ENCODE results near the gene SNED1.

Gene SNED1

DNA sequence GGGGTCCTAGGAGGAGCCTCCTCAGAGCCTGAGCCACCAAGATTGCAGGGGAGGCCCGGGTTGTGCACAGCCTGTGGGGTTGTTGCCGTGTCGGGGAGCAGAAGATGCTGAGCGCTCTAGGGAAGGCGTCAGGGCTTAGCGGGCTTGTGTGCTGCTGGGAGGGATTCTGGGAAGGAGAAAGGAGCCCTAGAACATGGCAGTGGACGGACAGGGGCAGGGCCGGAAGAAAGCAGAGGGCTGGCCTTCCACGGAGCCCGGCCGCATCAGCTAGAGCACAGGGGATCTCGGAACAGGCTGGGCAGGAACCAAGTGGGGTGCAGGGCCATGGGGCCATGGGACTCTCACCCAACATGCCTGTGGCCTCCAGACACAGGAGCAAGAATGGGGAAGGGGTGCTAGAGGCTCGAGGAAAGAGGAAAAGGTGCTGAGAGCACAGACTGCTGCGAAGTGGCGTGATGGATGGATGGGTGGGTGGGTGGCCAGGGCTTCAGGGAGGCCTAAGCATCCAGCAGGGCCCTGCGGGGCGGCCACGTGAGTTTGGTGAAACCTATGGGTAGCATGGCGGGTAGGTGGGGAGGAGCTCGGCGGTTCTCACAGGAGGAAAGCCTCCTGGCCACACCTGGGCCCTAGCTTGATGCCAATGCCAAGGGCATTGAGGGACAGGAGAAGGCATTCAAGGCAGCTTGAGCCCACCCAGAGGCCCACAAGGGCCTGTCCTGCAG, 67.9 kb downstream of the SNED1 start:
- DNase-seq (ENCODE audit: low read depth in 2 of 2, low spot score in 1 of 2): no peak

DNA sequence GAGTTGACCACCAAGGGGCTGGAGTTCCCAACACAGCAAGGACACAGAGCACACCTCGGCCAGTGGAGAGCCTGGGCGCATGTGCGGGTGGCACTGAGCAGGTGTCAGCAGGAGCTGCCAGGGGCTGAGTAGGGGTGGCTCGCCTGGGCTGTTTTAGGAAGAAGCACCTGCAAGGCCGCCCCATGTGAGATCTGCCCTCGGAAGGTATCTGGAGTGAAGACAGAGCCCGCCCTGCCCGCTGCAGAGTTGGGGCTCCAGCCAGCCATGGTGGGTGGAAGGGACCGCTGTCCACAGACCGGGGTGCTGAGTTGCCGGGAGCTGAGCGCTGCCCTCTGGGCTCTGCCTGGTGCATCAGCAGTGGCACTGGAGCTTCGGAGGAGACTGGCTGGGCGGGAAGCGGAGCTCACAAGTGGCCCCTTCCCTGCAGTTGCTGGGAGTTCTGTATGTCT, 68.5 kb downstream of the SNED1 start:
- DNase-seq (ENCODE audit: low read depth in 2 of 2, low spot score in 1 of 2): no peak

- no peak for DNase-seq (ENCODE audit: low read depth in 2 of 2, low spot score in 1 of 2)
Measured at GRCh38 chr2:241067501-241068135, 69.2 kb downstream of the SNED1 start.

- DNase-seq (ENCODE audit: low read depth in 2 of 2, low spot score in 1 of 2): no peak
Measured at GRCh38 chr2:241068136-241068941, 69.9 kb downstream of the SNED1 start.

DNA sequence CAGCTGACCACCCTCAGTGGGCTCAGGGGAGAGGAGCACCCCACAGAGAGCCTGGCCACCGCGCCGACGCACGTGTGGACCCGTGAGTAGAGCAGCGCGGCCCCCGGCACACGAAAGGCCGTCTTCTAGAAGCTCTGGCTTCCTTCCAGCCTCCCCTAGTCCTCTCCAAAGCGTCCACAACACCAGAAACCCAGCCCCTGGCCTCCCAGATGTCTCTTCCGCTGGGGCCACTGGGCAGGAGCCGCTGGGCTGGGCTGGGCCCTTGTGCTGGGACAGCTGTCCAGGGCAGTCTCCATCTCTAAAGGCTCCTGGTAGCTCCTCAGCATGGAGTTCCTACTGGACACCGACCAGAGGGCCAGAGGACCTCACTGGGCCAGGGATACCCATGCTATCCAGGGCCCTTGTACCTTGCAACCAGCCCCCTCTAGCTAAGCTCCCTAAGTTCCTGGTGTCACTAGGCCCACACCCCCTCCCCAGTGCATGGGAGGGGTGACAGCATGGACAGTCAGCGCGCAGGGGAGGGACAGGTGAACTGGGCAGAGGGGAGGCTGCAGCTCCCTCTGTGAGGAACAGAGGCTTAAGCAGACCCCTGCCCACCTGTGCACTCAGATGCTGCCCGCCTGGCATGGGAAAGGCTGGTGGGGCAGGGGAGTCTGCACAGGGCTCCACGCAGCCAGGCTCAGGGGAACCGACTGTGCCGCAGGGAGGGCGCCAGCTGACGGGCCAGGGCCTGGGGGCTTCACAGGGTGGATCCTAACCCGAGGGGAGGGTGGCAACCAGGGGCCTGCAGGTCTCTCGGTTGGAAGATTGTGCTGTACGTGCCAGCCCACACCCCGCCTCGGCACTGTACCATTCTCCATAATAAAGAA, 70.8 kb downstream of the SNED1 start:
- no peak for DNase-seq (ENCODE audit: low read depth in 2 of 2, low spot score in 1 of 2)

DNA sequence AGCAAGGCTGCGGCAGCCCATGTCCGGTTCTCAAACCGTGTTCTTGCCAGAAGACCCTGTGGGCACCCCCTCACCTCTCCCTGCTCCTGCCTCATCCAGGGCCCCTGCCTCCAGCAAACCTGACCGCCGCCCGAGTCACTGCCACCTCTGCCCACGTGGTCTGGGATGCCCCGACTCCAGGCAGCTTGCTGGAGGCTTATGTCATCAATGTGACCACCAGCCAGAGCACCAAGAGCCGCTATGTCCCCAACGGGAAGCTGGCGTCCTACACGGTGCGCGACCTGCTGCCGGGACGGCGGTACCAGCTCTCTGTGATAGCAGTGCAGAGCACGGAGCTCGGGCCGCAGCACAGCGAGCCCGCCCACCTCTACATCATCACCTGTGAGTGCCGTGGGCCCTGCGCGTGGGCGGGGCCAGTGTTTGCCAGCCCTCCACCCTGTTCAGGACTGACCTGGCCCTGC, 71.4 kb downstream of the SNED1 start:
- DNase-seq (ENCODE audit: low read depth in 2 of 2, low spot score in 1 of 2): no peak

DNA sequence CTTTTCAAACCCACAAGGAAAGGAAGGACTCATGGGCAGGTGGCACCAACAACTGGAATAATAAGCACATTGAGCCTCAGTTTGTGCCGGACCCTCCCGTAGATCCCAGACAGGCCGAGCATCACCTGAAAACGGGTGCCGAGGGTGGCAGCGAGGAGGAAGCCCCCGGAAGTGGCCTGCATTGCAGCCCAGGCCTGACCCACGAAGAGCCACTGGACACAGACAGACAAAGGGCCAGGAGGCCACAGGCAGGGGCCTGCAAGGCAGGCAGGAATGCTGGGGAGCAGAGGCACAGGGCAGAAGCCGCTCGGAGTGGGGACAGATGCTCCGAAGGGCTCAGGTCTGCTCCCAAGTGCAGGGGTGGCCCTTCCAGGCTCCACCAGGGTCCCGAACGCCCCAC, 71.9 kb downstream of the SNED1 start:
- no peak for DNase-seq (ENCODE audit: low read depth in 2 of 2, low spot score in 1 of 2)

DNA sequence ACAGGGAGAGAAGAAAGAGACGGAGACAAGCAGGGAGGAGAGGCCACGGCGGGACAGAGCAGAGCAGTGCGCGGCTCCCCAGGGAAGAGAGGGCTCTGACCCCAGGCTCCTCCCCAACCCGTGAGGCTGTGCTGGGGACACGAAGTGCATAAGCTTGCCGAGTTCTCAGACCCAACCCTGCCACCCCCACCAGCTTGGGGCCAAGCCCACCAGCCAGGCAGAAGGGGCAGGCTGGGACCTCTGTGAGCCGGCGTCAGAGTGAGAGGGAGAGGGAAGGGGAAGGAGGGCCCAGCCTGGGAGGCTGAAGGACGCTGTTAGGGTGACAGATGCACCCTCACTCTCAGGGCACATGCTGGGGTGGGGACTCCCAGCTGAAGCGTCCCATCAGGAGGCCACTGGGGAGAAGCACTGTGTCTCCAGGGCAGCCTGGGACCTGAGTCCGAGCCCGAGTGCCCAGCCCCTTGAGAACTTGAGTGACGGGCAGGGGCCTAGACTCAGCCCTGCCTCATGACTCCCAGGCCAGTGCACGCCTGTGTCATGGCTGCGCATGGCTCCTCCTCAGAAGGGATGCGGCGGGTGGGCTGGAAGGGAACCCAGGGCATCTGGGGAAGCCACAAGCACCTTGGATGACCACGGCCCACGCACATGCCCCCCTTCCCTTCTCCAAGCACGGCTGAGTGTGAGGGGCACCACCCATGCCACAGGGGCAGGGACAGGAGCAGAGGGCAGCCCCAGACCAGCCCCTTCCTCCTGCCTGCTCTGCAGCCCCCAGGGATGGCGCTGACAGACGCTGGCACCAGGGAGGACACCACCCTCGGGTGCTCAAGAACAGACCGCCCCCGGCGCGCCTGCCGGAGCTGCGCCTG, 72.6 kb downstream of the SNED1 start:
- DNase-seq (ENCODE audit: low read depth in 2 of 2, low spot score in 1 of 2): no peak

- DNase-seq (ENCODE audit: low read depth in 2 of 2, low spot score in 1 of 2): no peak
Measured at GRCh38 chr2:241071677-241072111, 73.3 kb downstream of the SNED1 start.

- no peak for DNase-seq (ENCODE audit: low read depth in 2 of 2, low spot score in 1 of 2)
Measured at GRCh38 chr2:241072151-241072550, 73.7 kb downstream of the SNED1 start.

DNA sequence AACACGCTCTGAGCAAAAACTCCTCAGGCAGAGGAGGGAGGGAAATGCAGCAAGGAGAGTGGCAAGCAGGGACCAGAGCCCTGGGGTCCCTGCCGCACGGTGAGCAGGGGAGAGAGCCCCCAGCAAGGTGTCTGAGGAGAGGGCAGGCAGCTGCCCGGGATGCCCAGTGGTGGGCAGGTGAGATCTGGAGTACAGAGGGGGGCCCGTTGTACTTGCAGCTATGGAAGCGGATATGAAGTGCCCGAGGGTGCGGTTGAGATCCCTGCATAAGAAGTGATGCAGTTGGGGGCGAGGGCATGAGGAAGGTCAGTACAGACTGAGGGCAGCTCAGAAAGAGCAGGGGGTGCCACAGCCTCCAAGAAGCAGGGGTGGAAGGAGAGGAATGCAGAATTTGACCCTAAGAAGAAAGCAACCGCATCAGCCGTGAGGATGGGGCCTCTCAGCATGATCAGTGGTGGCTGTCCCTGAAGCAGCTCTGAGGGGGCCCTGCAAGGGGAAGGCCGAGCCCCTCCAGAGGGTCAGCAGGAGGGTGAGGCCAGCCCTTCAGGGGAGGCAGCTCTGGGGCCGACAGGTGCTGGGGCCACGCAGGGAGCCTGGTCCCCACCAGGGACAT, 74.2 kb downstream of the SNED1 start:
- no peak for DNase-seq (ENCODE audit: low read depth in 2 of 2, low spot score in 1 of 2)

DNA sequence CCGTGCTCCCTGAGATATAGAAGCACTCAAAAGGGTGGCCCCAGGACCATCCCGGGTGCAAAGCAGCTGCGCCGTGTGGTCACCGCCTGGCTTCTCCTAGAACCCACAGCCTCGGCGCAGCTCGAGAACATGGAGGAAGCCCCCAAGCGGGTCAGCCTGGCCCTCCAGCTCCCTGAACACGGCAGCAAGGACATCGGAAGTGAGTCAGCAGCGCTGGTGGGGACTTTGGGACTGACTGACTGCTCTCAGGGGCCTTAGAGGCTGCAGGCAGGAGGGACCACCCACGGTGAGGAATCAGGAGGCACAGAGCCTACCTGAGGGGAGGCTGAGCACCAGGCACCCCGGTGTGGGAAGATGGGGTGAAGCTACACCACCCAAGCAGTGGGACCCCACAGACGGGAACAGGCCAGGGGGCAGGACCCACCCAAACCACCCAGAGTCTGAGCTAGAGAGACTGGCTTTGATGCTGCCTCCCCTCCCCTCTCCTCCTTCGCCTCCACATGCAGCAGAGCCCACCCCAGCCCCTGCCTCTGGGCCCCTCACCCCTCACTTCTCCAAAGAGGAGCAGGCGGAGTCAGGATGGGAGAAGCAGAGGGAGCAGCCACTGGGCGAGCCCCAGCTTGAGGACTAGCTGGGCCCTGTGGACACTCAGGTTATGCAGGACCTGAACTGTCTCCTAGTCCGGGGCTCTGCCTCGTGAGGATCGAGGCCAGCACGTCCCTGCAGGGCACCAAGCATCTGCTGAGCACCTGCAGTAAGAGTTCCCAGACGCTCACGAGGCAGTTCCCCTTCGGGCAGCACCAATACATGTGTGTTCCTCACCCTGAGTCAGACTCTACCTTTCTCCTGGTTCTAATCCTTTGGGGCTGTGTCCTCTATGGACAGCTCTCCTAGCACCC, 75.0 kb downstream of the SNED1 start:
- no peak for DNase-seq (ENCODE audit: low read depth in 2 of 2, low spot score in 1 of 2)

GRCh38 chr2:241074065-241074818, 75.8 kb downstream of the SNED1 start:
- DNase-seq (ENCODE audit: low read depth in 2 of 2, low spot score in 1 of 2): no peak

DNA sequence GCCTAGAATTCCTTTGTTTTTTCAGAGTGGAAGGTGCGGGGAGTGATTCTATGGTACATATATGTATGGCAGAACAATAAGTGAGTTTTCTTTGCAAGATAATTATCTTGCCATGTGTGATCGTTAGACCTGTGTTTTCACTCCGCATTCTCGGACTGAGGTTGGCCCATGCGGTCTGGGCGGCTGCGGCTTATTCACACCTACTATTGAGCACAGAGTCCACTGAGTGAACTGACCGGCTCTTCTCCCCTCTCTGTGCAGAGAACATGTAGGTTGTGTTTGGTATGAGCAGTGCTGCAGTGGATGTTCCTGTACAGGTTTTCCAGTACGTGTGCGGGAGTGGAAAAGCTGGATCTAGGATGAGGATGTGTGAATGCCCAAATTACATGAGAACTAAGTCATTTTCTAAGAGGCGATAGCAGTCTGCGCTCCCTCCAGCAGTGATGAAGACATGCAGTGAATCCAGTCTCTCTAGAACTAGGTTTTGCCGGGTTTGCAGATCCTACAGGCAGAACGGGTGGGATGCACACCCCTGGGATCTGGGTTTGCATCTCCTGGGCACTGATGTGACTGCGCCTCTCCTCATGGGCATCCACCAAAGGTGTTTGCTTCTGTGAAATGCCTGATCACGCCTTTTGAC, 76.6 kb downstream of the SNED1 start:
- no peak for DNase-seq (ENCODE audit: low read depth in 2 of 2, low spot score in 1 of 2)

DNA sequence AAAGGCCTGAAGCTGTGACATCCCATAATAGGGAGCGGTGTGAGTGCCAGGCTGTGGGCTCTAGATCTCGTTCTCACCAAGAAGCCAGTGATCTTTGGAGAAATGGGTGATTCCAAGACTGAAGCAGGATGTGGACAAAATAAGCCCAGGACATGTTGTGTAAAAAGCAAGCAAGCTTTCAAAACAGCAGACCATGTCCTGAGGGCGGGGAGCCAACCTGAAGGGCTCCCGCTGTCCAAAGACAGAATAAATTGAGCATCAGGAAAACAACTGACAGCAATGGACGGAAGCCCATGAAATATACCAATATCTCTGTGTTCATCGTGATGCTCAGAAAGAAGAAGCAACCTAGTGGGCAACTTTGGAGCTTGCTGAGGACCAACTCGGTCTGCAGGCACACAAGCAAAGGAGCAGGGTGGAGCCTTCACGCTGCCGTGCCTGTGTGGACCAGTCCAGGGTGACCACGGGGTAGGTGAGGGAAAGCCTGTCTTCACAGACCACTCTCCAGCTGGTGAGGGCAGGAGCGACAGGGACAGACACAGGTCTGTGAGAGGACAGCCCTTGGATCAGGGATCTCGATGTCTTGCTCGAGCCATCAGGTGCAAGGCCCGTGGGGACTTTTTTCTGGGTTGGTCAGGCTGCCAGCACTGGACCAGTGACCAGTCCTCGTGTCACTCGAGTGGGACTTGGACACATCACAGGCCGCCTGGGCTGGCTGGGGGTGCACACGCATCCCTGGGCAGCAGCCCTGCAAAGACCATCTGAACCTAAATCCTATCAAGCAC, 82.2 kb downstream of the SNED1 start:
- DNase-seq (ENCODE audit: low read depth in 2 of 2, low spot score in 1 of 2): no peak

DNA sequence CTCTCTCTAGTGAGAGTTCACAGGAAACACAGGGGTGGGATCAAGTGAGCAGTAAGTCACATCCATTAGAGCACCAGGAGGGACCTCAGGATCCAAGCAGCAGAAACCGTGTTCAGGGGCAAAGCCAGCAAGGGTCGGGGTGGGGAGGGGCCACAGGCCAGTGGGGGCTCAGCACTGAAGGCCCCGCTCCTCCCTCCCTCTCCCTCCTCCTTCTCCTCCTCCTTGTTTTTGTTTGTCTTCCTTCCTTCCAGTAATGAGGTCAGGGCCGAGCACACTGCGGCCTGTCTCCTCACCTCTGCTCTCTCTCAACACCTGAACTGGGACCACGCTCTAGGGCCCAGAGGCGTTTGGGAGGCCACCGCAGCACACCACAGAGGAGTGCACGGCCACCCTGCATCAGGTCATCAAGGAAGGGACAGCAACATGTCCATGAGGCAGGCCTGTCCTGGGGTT, 82.8 kb downstream of the SNED1 start:
- DNase-seq (ENCODE audit: low read depth in 2 of 2, low spot score in 1 of 2): no peak

All from stimulated activated CD8-positive, alpha-beta memory T cell treated with anti-CD3 and anti-CD28 coated beads, Interleukin-4, amount 100 ng/mL, for 1 hour (primary cell).